Measurements from ENCODE around the gene SYNJ2BP. TPM values are rescaled to one million over a fixed set of nuclear protein-coding genes. Genes with fewer than 3 reads are reported as not detected.

The SYNJ2BP gene
- total RNA-seq, 1 experiment from 2014 or later = 27.5 TPM

GRCh38 chr14:70380824-70381223, 36.1 kb downstream of the SYNJ2BP start:
- Histone ChIP-seq H3K36me3 (ENCODE audit: control insufficient read depth, insufficient read depth, low read length) (no peaks in the 10 kb centered on the region), H3K27me3 (replicated peaks; ENCODE audit: control insufficient read depth, insufficient read depth, low read length) (no peaks in the 10 kb centered on the region), H3K9me3 (no peaks in the 10 kb centered on the region), H3K4me1 (peaks cover 36% of the 10 kb centered on the region), H3K4me3 (ENCODE audit: low read depth, low read length) (no peak overlapping the region)
- ChIA-PET CTCF (no interaction called here), POLR2A (no interaction called here)
- no peaks in the 10 kb centered on the region for H3K27me3 Mint-ChIP-seq (ENCODE audit: insufficient read depth, unreplicated experiment)
- H3K9me3 Mint-ChIP-seq (ENCODE audit: unreplicated experiment) = no peaks in the 10 kb centered on the region
- no peaks in the 10 kb centered on the region for H3K4me1 Mint-ChIP-seq (ENCODE audit: low read depth, unreplicated experiment)
- no peak for DNase-seq
- no peak overlapping the region for H3K27ac Mint-ChIP-seq (ENCODE audit: unreplicated experiment)
- TF ChIP-seq CTCF (IDR thresholded peaks at IDR 0.05; ENCODE audit: insufficient read depth in 1 of 2, low read depth in 1 of 2, low read length in 1 of 2, severe bottlenecking in 1 of 2, unreplicated experiment in 1 of 2) = no peak
- H3K4me3 Mint-ChIP-seq (ENCODE audit: unreplicated experiment) = no peak overlapping the region
- BruUV-seq (replicated peaks) = no TSS peak
- intact Hi-C loops (cut with micrococcal nuclease; ENCODE audit: unreplicated experiment) = no loop called here
- H3K36me3 Mint-ChIP-seq (ENCODE audit: insufficient read depth, unreplicated experiment) = peaks cover 15% of the 10 kb centered on the region

GRCh38 chr14:70378696-70379095, 38.2 kb downstream of the SYNJ2BP start:
- peak in 1 of 2 experiments; percentile 5 for DNase-seq
- Mint-ChIP-seq H3K27me3 (ENCODE audit: insufficient read depth, unreplicated experiment) (no peaks in the 10 kb centered on the region), H3K9me3 (ENCODE audit: unreplicated experiment) (no peaks in the 10 kb centered on the region), H3K4me1 (ENCODE audit: low read depth, unreplicated experiment) (no peaks in the 10 kb centered on the region), H3K27ac (ENCODE audit: unreplicated experiment) (no peak overlapping the region), H3K4me3 (ENCODE audit: unreplicated experiment) (no peak overlapping the region), H3K36me3 (ENCODE audit: insufficient read depth, unreplicated experiment) (peaks cover 11% of the 10 kb centered on the region)
- H3K4me3 ChIP-seq (ENCODE audit: low read depth, low read length) = no peak overlapping the region
- H3K27me3 ChIP-seq (replicated peaks; ENCODE audit: control insufficient read depth, insufficient read depth, low read length) = no peaks in the 10 kb centered on the region
- intact Hi-C loops (cut with micrococcal nuclease; ENCODE audit: unreplicated experiment) = no loop called here
- peaks cover 36% of the 10 kb centered on the region for H3K4me1 ChIP-seq
- H3K9me3 ChIP-seq = no peaks in the 10 kb centered on the region
- H3K36me3 ChIP-seq (ENCODE audit: control insufficient read depth, insufficient read depth, low read length) = no peaks in the 10 kb centered on the region
- BruUV-seq (replicated peaks) = no TSS peak
- CTCF ChIA-PET = no interaction called here
- no peak for TF ChIP-seq CTCF (IDR thresholded peaks at IDR 0.05; ENCODE audit: insufficient read depth in 1 of 2, low read depth in 1 of 2, low read length in 1 of 2, severe bottlenecking in 1 of 2, unreplicated experiment in 1 of 2)
- POLR2A ChIA-PET = no interaction called here

Other genes with a start within 250 kb of the SYNJ2BP start
- gene SLC8A3, start 228.1 kb downstream of the SYNJ2BP start, total RNA-seq (2022) = not detected in 2 replicates
- 62.4 and 68.1 TPM in 2 replicates for gene COX16, start 57.4 kb downstream of the SYNJ2BP start, total RNA-seq (2022)
- not detected in 2 replicates for gene ADAM21, start 35.1 kb upstream of the SYNJ2BP start, total RNA-seq (2022)
- 0.65 and 0.73 TPM in 2 replicates for gene ADAM20, start 117.9 kb upstream of the SYNJ2BP start, total RNA-seq (2022)
- gene MED6, start 183.6 kb upstream of the SYNJ2BP start, total RNA-seq (2022) = 48.0 and 55.5 TPM in 2 replicates
- 3.9 and 4.6 TPM in 2 replicates for gene TTC9, start 224.8 kb upstream of the SYNJ2BP start, total RNA-seq (2022)

Measured in Caco-2 (cell line).